ENCODE results near the gene PARD3B. TPM values are rescaled to one million over a fixed set of nuclear protein-coding genes. Genes with fewer than 3 reads are reported as not detected.

PARD3B gene
- total and polyA plus RNA-seq, 4 donors = 6.8 to 50.9 (median 22.5) TPM

- Histone ChIP-seq H3K9me3 (ENCODE audit: control insufficient read depth, low read length) (no peaks in the 10 kb centered on the region), H3K4me1 (ENCODE audit: control insufficient read depth in 1 of 2, insufficient read depth in 2 of 2, low read length in 2 of 2) (peaks cover 0 to 2% of the 10 kb centered on the region in 2 donors), H3K36me3 (ENCODE audit: control insufficient read depth in 1 of 2, insufficient read depth in 2 of 2, low read length in 1 of 2) (no peaks in the 10 kb centered on the region), H3K4me3 (ENCODE audit: low read length in 2 of 2) (no peak overlapping the region), H3K27ac (ENCODE audit: low read depth in 1 of 2, low read length in 2 of 2) (no peak overlapping the region), H3K27me3 (ENCODE audit: control insufficient read depth in 1 of 2, insufficient read depth in 2 of 2, low read length in 1 of 2) (no peaks in the 10 kb centered on the region)
- ATAC-seq (ENCODE audit: low FRiP score) (no peak), DNase-seq (no peak)
- intact Hi-C loops (cut with DNase I) = no loop called here
Measured at GRCh38 chr2:204771721-204772120, 226.4 kb downstream of the PARD3B start.

GRCh38 chr2:204772546-204772945 lies 227.3 kb downstream of the PARD3B start:
- Histone ChIP-seq H3K4me3 (ENCODE audit: low read length in 2 of 2) (no peak overlapping the region), H3K36me3 (ENCODE audit: control insufficient read depth in 1 of 2, insufficient read depth in 2 of 2, low read length in 1 of 2) (no peaks in the 10 kb centered on the region), H3K4me1 (ENCODE audit: control insufficient read depth in 1 of 2, insufficient read depth in 2 of 2, low read length in 2 of 2) (peaks cover 0 to 2% of the 10 kb centered on the region in 2 donors), H3K27ac (ENCODE audit: low read depth in 1 of 2, low read length in 2 of 2) (no peak overlapping the region), H3K27me3 (ENCODE audit: control insufficient read depth in 1 of 2, insufficient read depth in 2 of 2, low read length in 1 of 2) (no peaks in the 10 kb centered on the region), H3K9me3 (ENCODE audit: control insufficient read depth, low read length) (no peaks in the 10 kb centered on the region)
- DNase-seq (no peak), ATAC-seq (ENCODE audit: low FRiP score) (no peak)
- 95 to 99% methylated on average over 1 of the region's 1 CpG for WGBS, 2 donors
- intact Hi-C loops (cut with DNase I) = no loop called here

- intact Hi-C loops (cut with DNase I) = no loop called here
- H3K9me3 ChIP-seq (ENCODE audit: control insufficient read depth, low read length) = no peaks in the 10 kb centered on the region
- peaks cover 0 to 2% of the 10 kb centered on the region in 2 donors for H3K4me1 ChIP-seq (ENCODE audit: control insufficient read depth in 1 of 2, insufficient read depth in 2 of 2, low read length in 2 of 2)
- H3K4me3 ChIP-seq (ENCODE audit: low read length in 2 of 2) = no peak overlapping the region
- H3K27ac ChIP-seq (ENCODE audit: low read depth in 1 of 2, low read length in 2 of 2) = no peak overlapping the region
- no peaks in the 10 kb centered on the region for H3K36me3 ChIP-seq (ENCODE audit: control insufficient read depth in 1 of 2, insufficient read depth in 2 of 2, low read length in 1 of 2)
- ATAC-seq (ENCODE audit: low FRiP score) (no peak), DNase-seq (no peak)
- H3K27me3 ChIP-seq (ENCODE audit: control insufficient read depth in 1 of 2, insufficient read depth in 2 of 2, low read length in 1 of 2) = no peaks in the 10 kb centered on the region
Measured at GRCh38 chr2:204775766-204776165, 230.5 kb downstream of the PARD3B start.

GRCh38 chr2:204776781-204777559 lies 231.7 kb downstream of the PARD3B start:
- no peaks in the 10 kb centered on the region for H3K36me3 ChIP-seq (ENCODE audit: control insufficient read depth in 1 of 2, insufficient read depth in 2 of 2, low read length in 1 of 2)
- ATAC-seq (ENCODE audit: low FRiP score) = no peak
- 87 to 96% methylated on average over 1 of the region's 1 CpG for WGBS, 2 donors
- no peaks in the 10 kb centered on the region for H3K27me3 ChIP-seq (ENCODE audit: control insufficient read depth in 1 of 2, insufficient read depth in 2 of 2, low read length in 1 of 2)
- no peak overlapping the region for H3K27ac ChIP-seq (ENCODE audit: low read depth in 1 of 2, low read length in 2 of 2)
- no peaks in the 10 kb centered on the region for H3K9me3 ChIP-seq (ENCODE audit: control insufficient read depth, low read length)
- H3K4me1 ChIP-seq (ENCODE audit: control insufficient read depth in 1 of 2, insufficient read depth in 2 of 2, low read length in 2 of 2) = no peaks in the 10 kb centered on the region
- DNase-seq = no peak
- H3K4me3 ChIP-seq (ENCODE audit: low read length in 2 of 2) = no peak overlapping the region
- intact Hi-C loops (cut with DNase I) = no loop called here

GRCh38 chr2:204779771-204780170 lies 234.5 kb downstream of the PARD3B start:
- H3K36me3 ChIP-seq (ENCODE audit: control insufficient read depth in 1 of 2, insufficient read depth in 2 of 2, low read length in 1 of 2) = no peaks in the 10 kb centered on the region
- no peak overlapping the region for H3K4me3 ChIP-seq (ENCODE audit: low read length in 2 of 2)
- no peak for DNase-seq
- H3K9me3 ChIP-seq (ENCODE audit: control insufficient read depth, low read length) = no peaks in the 10 kb centered on the region
- intact Hi-C loops (cut with DNase I) = no loop called here
- ATAC-seq (ENCODE audit: low FRiP score) = no peak
- H3K27ac ChIP-seq (ENCODE audit: low read depth in 1 of 2, low read length in 2 of 2) = no peak overlapping the region
- H3K27me3 ChIP-seq (ENCODE audit: control insufficient read depth in 1 of 2, insufficient read depth in 2 of 2, low read length in 1 of 2) = no peaks in the 10 kb centered on the region
- H3K4me1 ChIP-seq (ENCODE audit: control insufficient read depth in 1 of 2, insufficient read depth in 2 of 2, low read length in 2 of 2) = no peaks in the 10 kb centered on the region

GRCh38 chr2:204781941-204782340 lies 236.7 kb downstream of the PARD3B start:
- Histone ChIP-seq H3K4me3 (ENCODE audit: low read length in 2 of 2) (no peak overlapping the region), H3K27ac (ENCODE audit: low read depth in 1 of 2, low read length in 2 of 2) (no peak overlapping the region), H3K4me1 (ENCODE audit: control insufficient read depth in 1 of 2, insufficient read depth in 2 of 2, low read length in 2 of 2) (no peaks in the 10 kb centered on the region), H3K9me3 (ENCODE audit: control insufficient read depth, low read length) (no peaks in the 10 kb centered on the region), H3K27me3 (ENCODE audit: control insufficient read depth in 1 of 2, insufficient read depth in 2 of 2, low read length in 1 of 2) (no peaks in the 10 kb centered on the region), H3K36me3 (ENCODE audit: control insufficient read depth in 1 of 2, insufficient read depth in 2 of 2, low read length in 1 of 2) (no peaks in the 10 kb centered on the region)
- WGBS, 2 donors = 86 to 89% methylated on average over 1 of the region's 1 CpG
- no peak for DNase-seq
- ATAC-seq (ENCODE audit: low FRiP score) = no peak
- intact Hi-C loops (cut with DNase I) = no loop called here

- intact Hi-C loops (cut with DNase I) = no loop called here
- DNase-seq = no peak
- no peak for ATAC-seq (ENCODE audit: low FRiP score)
- H3K4me3 ChIP-seq (ENCODE audit: low read length in 2 of 2) = no peak overlapping the region
- no peaks in the 10 kb centered on the region for H3K27me3 ChIP-seq (ENCODE audit: control insufficient read depth in 1 of 2, insufficient read depth in 2 of 2, low read length in 1 of 2)
- no peak overlapping the region for H3K27ac ChIP-seq (ENCODE audit: low read depth in 1 of 2, low read length in 2 of 2)
- H3K36me3 ChIP-seq (ENCODE audit: control insufficient read depth in 1 of 2, insufficient read depth in 2 of 2, low read length in 1 of 2) = no peaks in the 10 kb centered on the region
- 85 to 86% methylated on average over 2 to 3 of the region's 3 CpGs for WGBS, 2 donors
- no peaks in the 10 kb centered on the region for H3K9me3 ChIP-seq (ENCODE audit: control insufficient read depth, low read length)
- H3K4me1 ChIP-seq (ENCODE audit: control insufficient read depth in 1 of 2, insufficient read depth in 2 of 2, low read length in 2 of 2) = peaks cover 0 to 1% of the 10 kb centered on the region in 2 donors
Measured at GRCh38 chr2:204790076-204790475, 244.8 kb downstream of the PARD3B start.

- intact Hi-C loops (cut with DNase I) = no loop called here
- H3K4me3 ChIP-seq (ENCODE audit: low read length in 2 of 2) = no peak overlapping the region
- H3K27ac ChIP-seq (ENCODE audit: low read depth in 1 of 2, low read length in 2 of 2) = no peak overlapping the region
- peaks cover 0 to 1% of the 10 kb centered on the region in 2 donors for H3K4me1 ChIP-seq (ENCODE audit: control insufficient read depth in 1 of 2, insufficient read depth in 2 of 2, low read length in 2 of 2)
- no peaks in the 10 kb centered on the region for H3K27me3 ChIP-seq (ENCODE audit: control insufficient read depth in 1 of 2, insufficient read depth in 2 of 2, low read length in 1 of 2)
- DNase-seq = no peak
- ATAC-seq (ENCODE audit: low FRiP score) = no peak
- no peaks in the 10 kb centered on the region for H3K9me3 ChIP-seq (ENCODE audit: control insufficient read depth, low read length)
- H3K36me3 ChIP-seq (ENCODE audit: control insufficient read depth in 1 of 2, insufficient read depth in 2 of 2, low read length in 1 of 2) = no peaks in the 10 kb centered on the region
Measured at GRCh38 chr2:204791230-204791629, 246.0 kb downstream of the PARD3B start.

GRCh38 chr2:204794624-204795023 lies 249.3 kb downstream of the PARD3B start:
- H3K36me3 ChIP-seq (ENCODE audit: control insufficient read depth in 1 of 2, insufficient read depth in 2 of 2, low read length in 1 of 2) = no peaks in the 10 kb centered on the region
- WGBS, 2 donors = 97 to 100% methylated on average over 2 of the region's 2 CpGs

More at GRCh38 chr2:204794624-204795023, 249.3 kb downstream of the PARD3B start:
- H3K4me3 ChIP-seq (ENCODE audit: low read length in 2 of 2) = no peak overlapping the region
- ATAC-seq (ENCODE audit: low FRiP score) (no peak), DNase-seq (no peak)
- no peak overlapping the region for H3K27ac ChIP-seq (ENCODE audit: low read depth in 1 of 2, low read length in 2 of 2)
- H3K9me3 ChIP-seq (ENCODE audit: control insufficient read depth, low read length) = no peaks in the 10 kb centered on the region
- peaks cover 0 to 1% of the 10 kb centered on the region in 2 donors for H3K4me1 ChIP-seq (ENCODE audit: control insufficient read depth in 1 of 2, insufficient read depth in 2 of 2, low read length in 2 of 2)
- intact Hi-C loops (cut with DNase I) = no loop called here
- H3K27me3 ChIP-seq (ENCODE audit: control insufficient read depth in 1 of 2, insufficient read depth in 2 of 2, low read length in 1 of 2) = no peaks in the 10 kb centered on the region

Measured in aorta (tissue), 5 donors.